ENCODE data around the gene CYP24A1.

DNA sequence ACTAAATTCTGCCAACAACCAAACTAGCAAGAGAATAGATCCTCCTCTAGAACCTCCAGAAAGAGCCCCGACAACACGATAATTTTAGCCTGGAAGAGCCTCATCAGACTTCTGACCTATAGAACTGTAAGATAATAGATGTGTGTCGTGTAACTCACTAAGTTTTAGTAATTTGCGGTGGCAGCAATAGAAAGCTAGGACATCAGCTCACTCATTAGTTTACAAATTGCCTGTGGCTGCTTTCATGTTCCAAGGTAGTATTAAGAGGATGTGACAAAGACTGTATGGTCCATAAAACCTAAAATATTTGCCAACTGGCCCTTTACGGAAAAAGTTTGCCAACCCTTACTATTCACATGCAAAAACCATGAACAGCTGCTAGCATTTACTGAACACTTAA is 17.3 kb downstream of the CYP24A1 start:
- no peak for TF ChIP-seq EZH2 (IDR thresholded peaks at IDR 0.05; ENCODE audit: insufficient read depth, poor library complexity, severe bottlenecking)
- no peak for TF ChIP-seq EZH2phosphoT487 (IDR thresholded peaks at IDR 0.05; ENCODE audit: insufficient read depth, low read depth)
